Measurements from ENCODE around the gene MYBPC3. TPM values are rescaled to one million over a fixed set of nuclear protein-coding genes. Genes with fewer than 3 reads are reported as not detected.

MYBPC3 gene
- total and polyA plus RNA-seq, 11 donors, result 425 to 3,074 (median 1,842) TPM

- Histone ChIP-seq H3K9me3 (no peaks in the 10 kb centered on the region), H3K27me3 (no peaks in the 10 kb centered on the region), H3K4me1 (peaks cover 0 to 57% (median 3%) of the 10 kb centered on the region in 12 donors), H3K4me3 (peak overlapping the region in 9 of 12 donors; percentile 8 to 95 (median 67)), H3K36me3 (peaks cover 0 to 89% (median 31%) of the 10 kb centered on the region in 9 donors), H3K27ac (peak overlapping the region in 7 of 12 donors; percentile 4 to 97 (median 59))
- TF ChIP-seq CTCF (IDR thresholded peaks at IDR 0.05), result no peak
- no peak for TF ChIP-seq POLR2A (IDR thresholded peaks at IDR 0.05)
- intact Hi-C loops (cut with DNase I), result no loop called here
- peak in 1 of 5 donors; percentile 17 for DNase-seq
- 27 to 56% (median 44%) methylated on average over 5 of the region's 5 CpGs for WGBS, 4 donors
- no peak for ATAC-seq
Observed at GRCh38 chr11:47347137-47347536, 5.4 kb downstream of the MYBPC3 start.

- H3K27ac ChIP-seq, result peak overlapping the region in 9 of 12 donors; percentile 3 to 97 (median 32)
Observed at GRCh38 chr11:47345890-47346563, 6.5 kb downstream of the MYBPC3 start.

GRCh38 chr11:47342854-47343253 lies 9.6 kb downstream of the MYBPC3 start:
- Histone ChIP-seq H3K9me3 (no peaks in the 10 kb centered on the region), H3K36me3 (peaks cover 0 to 99% (median 42%) of the 10 kb centered on the region in 9 donors), H3K4me3 (no peak overlapping the region), H3K27ac (peak overlapping the region in 6 of 12 donors; percentile 32 to 72 (median 48)), H3K27me3 (no peaks in the 10 kb centered on the region), H3K4me1 (peaks cover 0 to 89% (median 7%) of the 10 kb centered on the region in 12 donors)
- ATAC-seq, result peak in 1 of 4 donors; percentile 0
- DNase-seq, result peak in 2 of 5 donors; percentile 19 to 27
- TF ChIP-seq CTCF (IDR thresholded peaks at IDR 0.05) (no peak), POLR2A (IDR thresholded peaks at IDR 0.05) (no peak)
- intact Hi-C loops (cut with DNase I), result no loop called here
- 65 to 73% (median 67%) methylated on average over 14 to 15 of the region's 15 CpGs for WGBS, 4 donors

More at GRCh38 chr11:47345890-47346563, 6.5 kb downstream of the MYBPC3 start:
- Histone ChIP-seq H3K27me3 (no peaks in the 10 kb centered on the region), H3K4me1 (peaks cover 0 to 69% (median 4%) of the 10 kb centered on the region in 12 donors), H3K36me3 (peaks cover 0 to 98% (median 34%) of the 10 kb centered on the region in 9 donors), H3K4me3 (peak overlapping the region in 6 of 12 donors; percentile 63 to 95 (median 75)), H3K9me3 (no peaks in the 10 kb centered on the region)
- ATAC-seq (peak in 3 of 4 donors; percentile 0), DNase-seq (peak in 3 of 5 donors; percentile 21 to 60 (median 28))
- TF ChIP-seq CTCF (IDR thresholded peaks at IDR 0.05), result no peak
- TF ChIP-seq POLR2A (IDR thresholded peaks at IDR 0.05), result no peak
- intact Hi-C loops (cut with DNase I), result no loop called here
- WGBS, 4 donors, result 43 to 81% (median 58%) methylated on average over 14 to 18 of the region's 18 CpGs

- TF ChIP-seq POLR2A (IDR thresholded peaks at IDR 0.05), result peak in 1 of 2 donors; percentile 8
- no peak for TF ChIP-seq CTCF (IDR thresholded peaks at IDR 0.05)
- WGBS, 4 donors, result 60 to 72% (median 65%) methylated on average over 21 to 24 of the region's 24 CpGs
- H3K36me3 ChIP-seq, result peaks cover 0 to 99% (median 41%) of the 10 kb centered on the region in 9 donors
- ATAC-seq (peak in 2 of 4 donors; percentile 2 to 6), DNase-seq (peak in 3 of 5 donors; percentile 8 to 57 (median 18))
- intact Hi-C loops (cut with DNase I), result no loop called here
- H3K27me3 ChIP-seq, result no peaks in the 10 kb centered on the region
- no peak overlapping the region for H3K4me3 ChIP-seq
- no peaks in the 10 kb centered on the region for H3K9me3 ChIP-seq
- peak overlapping the region in 7 of 12 donors; percentile 19 to 72 (median 33) for H3K27ac ChIP-seq
- H3K4me1 ChIP-seq, result peaks cover 0 to 88% (median 7%) of the 10 kb centered on the region in 12 donors
Observed at GRCh38 chr11:47342036-47342803, 10.3 kb downstream of the MYBPC3 start.
